ENCODE data around the gene ADAMTSL3.

The ADAMTSL3 gene

GRCh38 chr15:83873966-83874365 is 220.0 kb downstream of the ADAMTSL3 start:
- no peak for DNase-seq (ENCODE audit: low spot score)

GRCh38 chr15:83880529-83880928 is 226.6 kb downstream of the ADAMTSL3 start:
- no peak for DNase-seq (ENCODE audit: low spot score)

GRCh38 chr15:83881156-83881555 is 227.2 kb downstream of the ADAMTSL3 start:
- no peak for DNase-seq (ENCODE audit: low spot score)

- DNase-seq (ENCODE audit: low spot score): no peak
Measured at GRCh38 chr15:83886321-83886720, 232.4 kb downstream of the ADAMTSL3 start.

- no peak for DNase-seq (ENCODE audit: low spot score)
Measured at GRCh38 chr15:83887404-83887803, 233.5 kb downstream of the ADAMTSL3 start.

GRCh38 chr15:83887961-83888360 is 234.0 kb downstream of the ADAMTSL3 start:
- no peak for DNase-seq (ENCODE audit: low spot score)

GRCh38 chr15:83889995-83890394 is 236.1 kb downstream of the ADAMTSL3 start:
- no peak for DNase-seq (ENCODE audit: low spot score)

GRCh38 chr15:83890587-83890986 is 236.7 kb downstream of the ADAMTSL3 start:
- no peak for DNase-seq (ENCODE audit: low spot score)

GRCh38 chr15:83892498-83892897 is 238.6 kb downstream of the ADAMTSL3 start:
- no peak for DNase-seq (ENCODE audit: low spot score)

- DNase-seq (ENCODE audit: low spot score): no peak
Measured at GRCh38 chr15:83893308-83893707, 239.4 kb downstream of the ADAMTSL3 start.

GRCh38 chr15:83897037-83897436 is 243.1 kb downstream of the ADAMTSL3 start:
- no peak for DNase-seq (ENCODE audit: low spot score)

- DNase-seq (ENCODE audit: low spot score): no peak
Measured at GRCh38 chr15:83898361-83898760, 244.4 kb downstream of the ADAMTSL3 start.

- no peak for DNase-seq (ENCODE audit: low spot score)
Measured at GRCh38 chr15:83899670-83900069, 245.7 kb downstream of the ADAMTSL3 start.

GRCh38 chr15:83904107-83905040 is 250.5 kb downstream of the ADAMTSL3 start:
- peak; percentile 5 for DNase-seq (ENCODE audit: low spot score)

- no peak for DNase-seq (ENCODE audit: low spot score)
Measured at GRCh38 chr15:83905556-83906273, 251.8 kb downstream of the ADAMTSL3 start.

- no peak for DNase-seq (ENCODE audit: low spot score)
Measured at GRCh38 chr15:83911345-83911744, 257.4 kb downstream of the ADAMTSL3 start.

GRCh38 chr15:83912343-83912742 is 258.4 kb downstream of the ADAMTSL3 start:
- DNase-seq (ENCODE audit: low spot score): no peak

GRCh38 chr15:83913034-83913632 is 259.2 kb downstream of the ADAMTSL3 start:
- DNase-seq (ENCODE audit: low spot score): no peak

- DNase-seq (ENCODE audit: low spot score): no peak
Measured at GRCh38 chr15:83914906-83915305, 261.0 kb downstream of the ADAMTSL3 start.

GRCh38 chr15:83917432-83917831 is 263.5 kb downstream of the ADAMTSL3 start:
- DNase-seq (ENCODE audit: low spot score): no peak

GRCh38 chr15:83918011-83918410 is 264.1 kb downstream of the ADAMTSL3 start:
- no peak for DNase-seq (ENCODE audit: low spot score)

- no peak for DNase-seq (ENCODE audit: low spot score)
Measured at GRCh38 chr15:83919319-83919830, 265.5 kb downstream of the ADAMTSL3 start.

All from pons (tissue), 1 donor.